GM12878 (cell line): Measurements from ENCODE around the gene BCL2L13. TPM values are rescaled to one million over a fixed set of nuclear protein-coding genes. Genes with fewer than 3 reads are reported as not detected.

Experiments
- ATAC-seq: fragments of 200-7000 bp; cut with Tn5 transposase; 3 replicates; pipeline ENCODE4 v1.9.1; 2020; ENCODE audit warnings: mild to moderate bottlenecking, moderate library complexity
- BruUV-seq: library from RNA; stranded (reverse); fragments of 400-500 nt; replicated peaks from 2 replicates; lab custom pipeline; 2021; lab: Mats Ljungman, UMichigan
- CTCF ChIA-PET: fragments of 300-600 bp; sonication (Branson Sonifier 250); formaldehyde crosslinking; extraction: SDS; loops from one replicate; lab custom pipeline; 2021; ENCODE audit warnings: inconsistent platforms; lab: Yijun Ruan, JAX
- POLR2A ChIA-PET: fragments of 350-600 bp; formaldehyde crosslinking; extraction: SDS; loops from one replicate; lab custom pipeline; 2021; ENCODE audit warnings: inconsistent platforms; lab: Charles Lee
- RAD21 ChIA-PET: fragments of 300-600 bp; sonication (Branson Sonifier 250); formaldehyde crosslinking; loops from one replicate; lab custom pipeline; 2023; ENCODE audit warnings: antibody characterized with exemption; ENCODE audit not compliant: unreplicated experiment; lab: Charles Lee
- SMC1A ChIA-PET: fragments of 300-600 bp; sonication (Branson Sonifier 250); formaldehyde crosslinking; loops from one replicate; lab custom pipeline; 2023; ENCODE audit not compliant: unreplicated experiment, uncharacterized antibody; lab: Charles Lee
- DNase-seq: peaks from one replicate; pipeline ENCODE4 v3.0.0-alpha.2; 2011; ENCODE audit warnings: low read depth, low spot score
- FAIRE-seq: peaks from 3 replicates; lab custom pipeline; 2011; peaks lifted over from hg19 to GRCh38; lab: Jason Lieb, UNC
- H2AFZ ChIP-seq: 2 replicates; pipeline ENCODE4 v1.6.0; 2011; ENCODE audit warnings: low read depth, low read length, control low read depth; ENCODE audit not compliant: control insufficient read depth
- H3K27ac ChIP-seq: 2 replicates; pipeline ENCODE4 v1.5.1; 2011; ENCODE audit warnings: control low read depth; ENCODE audit not compliant: control insufficient read depth, insufficient read depth
- H3K27me3 ChIP-seq, 2 experiments: replicated peaks in 1 of 2; 2 replicates each; pipeline versions ENCODE4 v1.6.0 to v1.6.1; 2011; ENCODE audit warnings: low read length in 1 of 2; ENCODE audit not compliant: control insufficient read depth in 2 of 2, insufficient read depth in 2 of 2
- H3K36me3 ChIP-seq, 2 experiments: 2 replicates each; pipeline ENCODE4 v1.5.1; 2011; ENCODE audit warnings: low read length in 1 of 2; ENCODE audit not compliant: control insufficient read depth in 2 of 2, insufficient read depth in 2 of 2
- H3K4me1 ChIP-seq: 2 replicates; pipeline ENCODE4 v1.6.1; 2011; ENCODE audit warnings: mild to moderate bottlenecking, low read length, moderate library complexity, mixed read lengths; ENCODE audit not compliant: control insufficient read depth, insufficient read depth
- H3K4me2 ChIP-seq: 2 replicates; pipeline ENCODE4 v1.6.0; 2011; ENCODE audit warnings: control low read depth; ENCODE audit not compliant: control insufficient read depth, insufficient read depth
- H3K4me3 ChIP-seq: fragments of 200-600 bp; sonication (generic); 2 replicates; pipeline ENCODE4 v1.5.1; 2016
- H3K79me2 ChIP-seq: 2 replicates; pipeline ENCODE4 v1.6.0; 2011; ENCODE audit warnings: low read length; ENCODE audit not compliant: control insufficient read depth, insufficient read depth
- H3K9ac ChIP-seq: 2 replicates; pipeline ENCODE4 v1.8.0; 2011; ENCODE audit warnings: low read length, control low read depth, mixed read lengths; ENCODE audit not compliant: control insufficient read depth, insufficient read depth
- H3K9me3 ChIP-seq: replicated peaks from 3 replicates; pipeline ENCODE4 v1.5.1; 2011; ENCODE audit warnings: mild to moderate bottlenecking, low read length; ENCODE audit not compliant: control insufficient read depth, insufficient read depth
- H4K20me1 ChIP-seq: 2 replicates; pipeline ENCODE4 v1.6.0; 2011; ENCODE audit not compliant: control insufficient read depth, insufficient read depth
- BACH1 ChIP-seq: fragments of 450-650 bp; IDR thresholded peaks from 2 replicates; pipeline ENCODE4 v1.6.1; 2017; ENCODE audit warnings: mild to moderate bottlenecking, borderline replicate concordance
- BHLHE40 ChIP-seq, 2 experiments: fragments of 450-650 bp in 1 of 2; IDR thresholded peaks; 2 replicates each; pipeline ENCODE4 v1.6.1; 2011 to 2017; ENCODE audit warnings: low read depth in 2 of 2, borderline replicate concordance in 1 of 2, improper control_type of control experiment in 1 of 2, low read length in 1 of 2, mild to moderate bottlenecking in 1 of 2
- CHD4 ChIP-seq: fragments of 200-600 bp; sonication (generic); IDR thresholded peaks from 2 replicates; pipeline ENCODE4 v1.6.1; 2016; ENCODE audit warnings: mild to moderate bottlenecking
- CREB1 ChIP-seq: IDR thresholded peaks from 2 replicates; pipeline ENCODE4 v1.6.1; 2012; ENCODE audit warnings: low read depth, mild to moderate bottlenecking, inconsistent platforms
- DPF2 ChIP-seq: fragments of 450-650 bp; IDR thresholded peaks from 2 replicates; pipeline ENCODE4 v1.6.1; 2017; ENCODE audit warnings: mild to moderate bottlenecking
- FOXK2 ChIP-seq: fragments of 450-650 bp; IDR thresholded peaks from 2 replicates; pipeline ENCODE4 v1.6.1; 2017; ENCODE audit warnings: mild to moderate bottlenecking, moderate library complexity
- HCFC1 ChIP-seq: fragments of 150-350 bp; IDR thresholded peaks from 2 replicates; pipeline ENCODE4 v1.6.1; 2014; ENCODE audit warnings: low read length
- JUND ChIP-seq: IDR thresholded peaks from 2 replicates; pipeline ENCODE4 v1.6.1; 2012; ENCODE audit warnings: low read depth, mild to moderate bottlenecking, low read length, improper control_type of control experiment, moderate library complexity
- NBN ChIP-seq: fragments of 450-650 bp; IDR thresholded peaks from 2 replicates; pipeline ENCODE4 v1.6.1; 2016
- NFIC ChIP-seq: IDR thresholded peaks from 2 replicates; pipeline ENCODE4 v1.6.1; 2012; ENCODE audit warnings: low read depth, mild to moderate bottlenecking, inconsistent platforms, low read length, moderate library complexity
- NRF1 ChIP-seq: conservative IDR thresholded peaks from 2 replicates; pipeline ENCODE4 v1.6.1; 2011; ENCODE audit warnings: mild to moderate bottlenecking, low read depth, low read length, improper control_type of control experiment
- PAX5 ChIP-seq: IDR thresholded peaks from 2 replicates; pipeline ENCODE4 v1.6.1; 2011; ENCODE audit warnings: low read depth, low read length, borderline replicate concordance
- PML ChIP-seq: IDR thresholded peaks from 2 replicates; pipeline ENCODE4 v1.6.1; 2012; ENCODE audit warnings: low read length, inconsistent platforms
- RAD51 ChIP-seq: fragments of 450-650 bp; IDR thresholded peaks from 2 replicates; pipeline ENCODE4 v1.6.1; 2016; ENCODE audit warnings: moderate library complexity, mild to moderate bottlenecking, inconsistent platforms
- RCOR1 ChIP-seq: conservative IDR thresholded peaks from 2 replicates; pipeline ENCODE4 v1.6.1; 2012; ENCODE audit warnings: low read depth, low read length, improper control_type of control experiment
- RELA ChIP-seq: fragments of 450-650 bp; IDR thresholded peaks from 2 replicates; pipeline ENCODE4 v1.8.0; 2014; ENCODE audit warnings: borderline replicate concordance; ENCODE audit not compliant: partially characterized antibody
- RFX5 ChIP-seq: IDR thresholded peaks from 2 replicates; pipeline ENCODE4 v1.6.1; 2011; ENCODE audit warnings: low read depth, low read length, improper control_type of control experiment
- SIN3A ChIP-seq: IDR thresholded peaks from 2 replicates; pipeline ENCODE4 v1.6.1; 2012; ENCODE audit warnings: low read depth, low read length, improper control_type of control experiment
- SMAD1 ChIP-seq: fragments of 450-650 bp; IDR thresholded peaks from 2 replicates; pipeline ENCODE4 v1.6.1; 2018; ENCODE audit warnings: mild to moderate bottlenecking, low read depth; ENCODE audit not compliant: partially characterized antibody
- TARDBP ChIP-seq: IDR thresholded peaks from 2 replicates; pipeline ENCODE4 v1.6.1; 2016; ENCODE audit warnings: borderline replicate concordance
- TCF12 ChIP-seq: IDR thresholded peaks from 2 replicates; pipeline ENCODE4 v1.6.1; 2011; ENCODE audit warnings: low read depth, mild to moderate bottlenecking, low read length
- WGBS: methylation state at CpG from one replicate; pipeline ENCODE4 v1.1.6; 2016; ENCODE audit warnings: low lambda C conversion rate; ENCODE audit not compliant: insufficient replicate concordance, insufficient coverage; ENCODE audit errors: missing lambda C conversion rate; 5-methylcytosine and 5-hydroxymethylcytosine counted together
- in situ Hi-C: fragments of 300-500 bp; cut with MboI; formaldehyde crosslinking; loops from 9 replicates; pipeline ENCODE4 v1.14.3; 2018; ENCODE audit warnings: mixed read lengths
- intact Hi-C: fragments of 100-400 bp; cut with micrococcal nuclease; formaldehyde crosslinking; loops from one replicate; pipeline ENCODE4 v1.14.2; 2022; ENCODE audit not compliant: unreplicated experiment
- polyA plus RNA-seq, 11 experiments: library from polyadenylated mRNA; depleted of rRNA in 4 of 11; unstranded in 6 of 11; stranded (reverse) in 5 of 11; fragments of >200 nt; fragmentation: Nextera tagmentation in 4 of 11; fragmentation: Illumina TruSeq in 1 of 11; extraction: Ambion mirVana in 4 of 11; extraction: Trizol in 1 of 11; gene quantifications; 1 replicate in 1 of 11; 2 replicates in 10 of 11; pipeline versions ENCODE4 v1.2.1 to v1.2.3, GENCODE V29; 2011 to 2016; ENCODE audit warnings: inconsistent platforms in 2 of 11, missing spikeins in 2 of 11, low read depth in 1 of 11
- total RNA-seq, 4 experiments: library from RNA; depleted of rRNA in 3 of 4; stranded (reverse); fragments of >200 nt in 3 of 4; fragmentation: Illumina TruSeq in 1 of 4; extraction: Trizol in 1 of 4; gene quantifications; 2 replicates each; pipeline versions ENCODE4 v1.2.1 to v1.2.3, GENCODE V29; 2013 to 2021
- TF ChIP-seq, protein P1 (sequence below): IDR thresholded peaks from 2 replicates; pipeline ENCODE4 v1.6.1; 2011; ENCODE audit warnings: low read depth, low read length, improper control_type of control experiment, borderline replicate concordance
- TF ChIP-seq, protein P2 (sequence below): fragments of 450-650 bp; IDR thresholded peaks from 2 replicates; pipeline ENCODE4 v1.6.1; 2018; ENCODE audit warnings: borderline replicate concordance, mild to moderate bottlenecking; ENCODE audit not compliant: partially characterized antibody

BCL2L13 gene
- total and polyA plus RNA-seq, 10 of the 15 experiments (the other 5 are each of a cell fraction or from before 2014, with no cell fraction given), result 18.6 to 30.6 (median 28.2) TPM

DNA sequence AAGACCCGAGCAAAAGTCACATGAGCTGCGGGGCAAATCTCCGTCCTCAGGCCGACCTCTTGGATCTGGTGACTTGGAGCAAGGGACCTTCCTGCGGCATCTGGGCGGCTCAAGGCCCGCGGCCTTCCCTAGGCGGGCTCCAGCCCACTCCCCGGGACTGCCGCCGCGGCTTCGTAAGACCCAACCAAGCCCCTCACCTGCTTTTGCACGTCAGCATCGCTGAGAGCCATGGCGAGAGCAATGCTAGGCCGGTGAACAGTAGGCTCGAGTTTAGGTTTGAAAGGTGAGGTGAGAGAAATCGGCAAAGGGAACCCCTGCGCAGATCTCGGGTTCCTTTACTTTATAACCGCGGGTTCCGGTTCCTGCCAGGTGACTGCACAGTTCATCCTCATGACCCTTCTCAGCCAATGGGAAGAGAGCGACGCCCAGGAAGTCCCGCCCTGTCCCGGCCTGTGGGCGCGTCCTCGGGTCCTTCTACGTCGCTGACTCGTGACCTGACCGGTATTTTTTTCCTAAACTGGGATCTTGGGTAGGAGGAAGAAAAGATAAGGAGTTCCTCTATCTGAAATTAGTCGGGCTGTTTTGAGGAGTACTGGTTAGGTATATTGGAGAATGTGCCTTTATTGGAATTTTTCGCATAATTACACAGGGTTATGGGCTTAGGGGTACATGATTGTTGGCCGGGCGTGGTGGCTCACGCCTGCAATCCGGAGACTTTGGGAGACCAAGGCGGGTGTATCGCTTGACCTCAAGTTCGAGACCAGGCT lies 10.0 kb upstream of the BCL2L13 start, which contains the start of gene ATP6V1E1:
ATP6V1E1 (minus strand) TSS at position 344 of the 767 bp plus-strand sequence; CDS start at position 230, 114 bp downstream.
- Histone ChIP-seq H3K36me3 (peaks cover 0 to 3% of the 10 kb centered on the region in 2 experiments; a peak in 1 of 4 replicates), H3K27me3 (no peaks in the 10 kb centered on the region), H3K4me2 (peak within 1 kb of the TSS; percentile 77), H4K20me1 (no peaks in the 10 kb centered on the region), H3K9me3 (no peaks in the 10 kb centered on the region), H2AFZ (peak within 1 kb of the TSS; percentile 90), H3K4me3 (peak within 1 kb of the TSS; percentile 98), H3K79me2 (peaks cover 27% of the 10 kb centered on the region), H3K27ac (peak within 1 kb of the TSS; percentile 76), H3K4me1 (no peaks in the 10 kb centered on the region), H3K9ac (peak within 1 kb of the TSS; percentile 94)
- intact Hi-C loops, result loop anchor here (5.0 kb wide), 1 partner anchor 149 kb away; no protein-coding TSS in a partner anchor
- ATAC-seq, result peak; percentile 100
- DNase-seq, result peak; percentile 88
- in situ Hi-C loops, result loop anchor here (25.0 kb wide), 1 partner anchor 1809 kb away; the partner anchor contains the start of genes C22orf39, HIRA and MRPL40
- under 1% methylated on average over 45 of the region's 45 CpGs for WGBS
- no TSS peak for BruUV-seq
- CTCF ChIA-PET, result interaction anchor here (0.7 to 1.2 kb wide), 3 partner anchors 9 to 448 kb away, joined by 3 to 4 read pairs (median 3); no protein-coding TSS in a partner anchor
- POLR2A ChIA-PET, result interaction anchor here (0.7 kb wide), 1 partner anchor 11 kb away, joined by 3 read pairs; no protein-coding TSS in a partner anchor
- peak; percentile 100 for FAIRE-seq
- RAD21 ChIA-PET, result interaction anchor here (0.7 kb wide), 1 partner anchor 70 kb away, joined by 3 read pairs; no protein-coding TSS in a partner anchor
- SMC1A ChIA-PET, result no interaction called here
- peak; percentile 65; the same call in 1 of the 2 replicates for TF ChIP-seq NBN
- TF ChIP-seq DPF2, result no peak
- TF ChIP-seq TARDBP, result no peak
- TF ChIP-seq TCF12, result no peak
- TF ChIP-seq BHLHE40 (IDR thresholded peaks at IDR 0.05; ENCODE audit: borderline replicate concordance in 1 of 2, low read depth in 2 of 2, low read length in 1 of 2), result peak; percentile 78; a peak in 3 of 4 replicates
- TF ChIP-seq RCOR1, result no peak
- TF ChIP-seq CHD4, result no peak
- TF ChIP-seq SIN3A, result 0 out of 2 replicates have a peak, but pooled peaks have one; percentile 62
- TF ChIP-seq HCFC1, result peak; percentile 51; the same call in 1 of the 2 replicates
- TF ChIP-seq CREB1, result peak; percentile 81
- no peak for TF ChIP-seq JUND
- no peak for TF ChIP-seq NRF1
- no peak for TF ChIP-seq PAX5
- TF ChIP-seq, protein P1, sequence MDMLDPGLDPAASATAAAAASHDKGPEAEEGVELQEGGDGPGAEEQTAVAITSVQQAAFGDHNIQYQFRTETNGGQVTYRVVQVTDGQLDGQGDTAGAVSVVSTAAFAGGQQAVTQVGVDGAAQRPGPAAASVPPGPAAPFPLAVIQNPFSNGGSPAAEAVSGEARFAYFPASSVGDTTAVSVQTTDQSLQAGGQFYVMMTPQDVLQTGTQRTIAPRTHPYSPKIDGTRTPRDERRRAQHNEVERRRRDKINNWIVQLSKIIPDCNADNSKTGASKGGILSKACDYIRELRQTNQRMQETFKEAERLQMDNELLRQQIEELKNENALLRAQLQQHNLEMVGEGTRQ, result peak; percentile 94
- no peak for TF ChIP-seq FOXK2
- peak; percentile 73; the same call in 1 of the 2 replicates for TF ChIP-seq PML
- TF ChIP-seq RELA, result no peak
- peak; percentile 46; the same call in 1 of the 2 replicates for TF ChIP-seq NFIC
- TF ChIP-seq RFX5, result no peak
- TF ChIP-seq RAD51, result peak; percentile 98
- TF ChIP-seq, protein P2, sequence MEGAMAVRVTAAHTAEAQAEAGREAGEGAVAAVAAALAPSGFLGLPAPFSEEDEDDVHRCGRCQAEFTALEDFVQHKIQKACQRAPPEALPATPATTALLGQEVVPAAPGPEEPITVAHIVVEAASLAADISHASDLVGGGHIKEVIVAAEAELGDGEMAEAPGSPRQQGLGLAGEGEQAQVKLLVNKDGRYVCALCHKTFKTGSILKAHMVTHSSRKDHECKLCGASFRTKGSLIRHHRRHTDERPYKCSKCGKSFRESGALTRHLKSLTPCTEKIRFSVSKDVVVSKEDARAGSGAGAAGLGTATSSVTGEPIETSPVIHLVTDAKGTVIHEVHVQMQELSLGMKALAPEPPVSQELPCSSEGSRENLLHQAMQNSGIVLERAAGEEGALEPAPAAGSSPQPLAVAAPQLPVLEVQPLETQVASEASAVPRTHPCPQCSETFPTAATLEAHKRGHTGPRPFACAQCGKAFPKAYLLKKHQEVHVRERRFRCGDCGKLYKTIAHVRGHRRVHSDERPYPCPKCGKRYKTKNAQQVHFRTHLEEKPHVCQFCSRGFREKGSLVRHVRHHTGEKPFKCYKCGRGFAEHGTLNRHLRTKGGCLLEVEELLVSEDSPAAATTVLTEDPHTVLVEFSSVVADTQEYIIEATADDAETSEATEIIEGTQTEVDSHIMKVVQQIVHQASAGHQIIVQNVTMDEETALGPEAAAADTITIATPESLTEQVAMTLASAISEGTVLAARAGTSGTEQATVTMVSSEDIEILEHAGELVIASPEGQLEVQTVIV, result no peak
- no peak for TF ChIP-seq BACH1
- TF ChIP-seq SMAD1, result no peak
